Left ventricle myocardium inferior (tissue), 1 donor: ENCODE results near the gene LDOC1. TPM values are rescaled to one million over a fixed set of nuclear protein-coding genes. Genes with fewer than 3 reads are reported as not detected.
"Not testable (repeated sequence)": the region's sequence is repeated elsewhere in the genome, so short reads cannot be mapped to it uniquely, and the experiment has no call there.

Experiments used
- DNase-seq: peaks from one replicate; pipeline ENCODE4 v3.0.0-alpha.2; 2020
- H3K27ac ChIP-seq: fragments of 200-600 bp; replicated peaks from 2 replicates; pipeline ENCODE4 v1.8.0; 2021
- H3K27me3 ChIP-seq: fragments of 200-600 bp; 2 replicates; pipeline ENCODE4 v1.8.0; 2021; ENCODE audit warnings: low read depth
- H3K36me3 ChIP-seq: fragments of 200-600 bp; 2 replicates; pipeline ENCODE4 v1.8.0; 2021
- H3K4me1 ChIP-seq: fragments of 200-600 bp; 2 replicates; pipeline ENCODE4 v1.8.0; 2021
- H3K4me3 ChIP-seq: fragments of 200-600 bp; 2 replicates; pipeline ENCODE4 v1.8.0; 2021; ENCODE audit warnings: mild to moderate bottlenecking, moderate library complexity
- H3K9me3 ChIP-seq: fragments of 200-600 bp; replicated peaks from 2 replicates; pipeline ENCODE4 v1.8.0; 2021
- intact Hi-C: fragments of 100-400 bp; cut with micrococcal nuclease; formaldehyde crosslinking; loops from one replicate; pipeline ENCODE4 v1.11.0; 2022
- long read RNA-seq: library from polyadenylated mRNA; unstranded; transcript quantifications from one replicate; pipeline ENCODE4 v2.0.0, GENCODE V29; 2021
- total RNA-seq: library from RNA; stranded (reverse); fragmentation: NEBNext Ultra II Directional; extraction: Animal tissue kit (Norgen Biotek cat#: 25700); gene quantifications from one replicate; pipeline ENCODE4 v1.2.1, GENCODE V29; 2021
- TF ChIP-seq, protein P1 (sequence below): fragments of 200-600 bp; IDR thresholded peaks from 2 replicates; pipeline ENCODE4 v1.8.0; 2021; ENCODE audit warnings: antibody characterized with exemption, mild to moderate bottlenecking, borderline replicate concordance
- donor health status: DM: no; HTN: yes; CAD: no; lungs with severe emphysema.

Gene LDOC1
- 2.9 TPM for total RNA-seq
- long read RNA-seq, transcript LDOC1-201 (1 exons, 1,381 nt) = major isoform, 6 of 6 reads
- long read RNA-seq, partial matches to known transcripts = 0 of 6 reads
- long read RNA-seq, other reads (novel, unspliced or antisense) = 0 of 6 reads

DNA sequence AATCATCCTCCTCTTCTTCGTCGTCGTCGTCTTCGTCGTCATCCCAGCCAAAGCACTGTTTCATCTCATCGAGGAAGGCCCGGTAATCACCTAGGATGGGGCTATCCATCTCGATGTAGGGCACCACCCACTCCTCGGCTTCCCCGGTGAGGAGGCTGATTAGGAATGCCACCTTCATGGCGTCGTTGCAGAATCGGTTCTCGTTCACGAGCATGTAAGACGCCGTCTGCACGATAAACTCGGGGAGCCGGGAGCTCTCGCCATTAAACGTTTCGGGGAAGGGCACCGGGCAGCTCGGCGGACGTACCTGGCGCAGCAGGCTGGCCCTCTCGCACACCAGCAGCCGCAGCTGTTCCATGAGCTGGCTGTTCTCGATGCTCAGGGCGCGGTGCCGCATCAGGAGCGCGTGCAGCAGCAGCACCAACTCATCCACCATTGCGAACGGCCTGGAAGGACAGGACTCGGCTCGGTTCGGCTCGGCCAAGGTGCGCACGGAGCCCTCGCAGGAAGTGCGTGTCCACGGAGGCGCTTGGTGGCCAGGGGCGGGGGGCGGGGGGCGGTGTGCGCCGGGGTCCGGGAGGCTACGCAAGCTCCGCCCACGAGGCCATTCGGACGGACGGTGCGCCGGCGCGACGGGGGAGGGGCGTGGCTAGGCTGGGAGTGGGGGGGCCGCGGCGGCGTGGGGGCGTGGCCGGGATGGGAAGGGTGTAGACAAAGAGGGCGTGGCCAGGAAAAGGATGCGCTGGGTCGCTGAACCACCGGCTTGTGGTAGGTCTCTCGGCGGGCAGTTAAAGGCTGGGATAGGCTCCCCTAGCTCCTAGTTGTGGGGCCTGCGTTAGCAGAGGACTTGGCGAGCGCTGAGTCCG, at the start of gene LDOC1:
TSS of gene LDOC1 (minus strand) at position 544 of the 866 bp plus-strand sequence. CDS start at position 436, 108 bp downstream.
- H3K27me3 ChIP-seq = peaks cover 4% of the 10 kb centered on the region
- peak; percentile 69 for DNase-seq
- no peaks in the 10 kb centered on the region for H3K36me3 ChIP-seq
- peak within 1 kb of the TSS; percentile 69 for H3K4me3 ChIP-seq
- intact Hi-C loops = no loop called here
- TF ChIP-seq, protein P1, sequence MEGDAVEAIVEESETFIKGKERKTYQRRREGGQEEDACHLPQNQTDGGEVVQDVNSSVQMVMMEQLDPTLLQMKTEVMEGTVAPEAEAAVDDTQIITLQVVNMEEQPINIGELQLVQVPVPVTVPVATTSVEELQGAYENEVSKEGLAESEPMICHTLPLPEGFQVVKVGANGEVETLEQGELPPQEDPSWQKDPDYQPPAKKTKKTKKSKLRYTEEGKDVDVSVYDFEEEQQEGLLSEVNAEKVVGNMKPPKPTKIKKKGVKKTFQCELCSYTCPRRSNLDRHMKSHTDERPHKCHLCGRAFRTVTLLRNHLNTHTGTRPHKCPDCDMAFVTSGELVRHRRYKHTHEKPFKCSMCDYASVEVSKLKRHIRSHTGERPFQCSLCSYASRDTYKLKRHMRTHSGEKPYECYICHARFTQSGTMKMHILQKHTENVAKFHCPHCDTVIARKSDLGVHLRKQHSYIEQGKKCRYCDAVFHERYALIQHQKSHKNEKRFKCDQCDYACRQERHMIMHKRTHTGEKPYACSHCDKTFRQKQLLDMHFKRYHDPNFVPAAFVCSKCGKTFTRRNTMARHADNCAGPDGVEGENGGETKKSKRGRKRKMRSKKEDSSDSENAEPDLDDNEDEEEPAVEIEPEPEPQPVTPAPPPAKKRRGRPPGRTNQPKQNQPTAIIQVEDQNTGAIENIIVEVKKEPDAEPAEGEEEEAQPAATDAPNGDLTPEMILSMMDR = no peak
- H3K9me3 ChIP-seq = no peaks in the 10 kb centered on the region
- H3K4me1 ChIP-seq = no peaks in the 10 kb centered on the region
- no peak within 1 kb of the TSS for H3K27ac ChIP-seq

- H3K9me3 ChIP-seq = no peaks in the 10 kb centered on the region
- H3K27me3 ChIP-seq = no peaks in the 10 kb centered on the region
- no peak overlapping the region for H3K4me3 ChIP-seq
- H3K27ac ChIP-seq = no peak overlapping the region
- no peaks in the 10 kb centered on the region for H3K4me1 ChIP-seq
- intact Hi-C loops = no loop called here
- no peak for DNase-seq
- no peaks in the 10 kb centered on the region for H3K36me3 ChIP-seq
- TF ChIP-seq, protein P1 = no peak
Observed at GRCh38 chrX:141221611-141222010, 44.7 kb upstream of the LDOC1 start.

DNA sequence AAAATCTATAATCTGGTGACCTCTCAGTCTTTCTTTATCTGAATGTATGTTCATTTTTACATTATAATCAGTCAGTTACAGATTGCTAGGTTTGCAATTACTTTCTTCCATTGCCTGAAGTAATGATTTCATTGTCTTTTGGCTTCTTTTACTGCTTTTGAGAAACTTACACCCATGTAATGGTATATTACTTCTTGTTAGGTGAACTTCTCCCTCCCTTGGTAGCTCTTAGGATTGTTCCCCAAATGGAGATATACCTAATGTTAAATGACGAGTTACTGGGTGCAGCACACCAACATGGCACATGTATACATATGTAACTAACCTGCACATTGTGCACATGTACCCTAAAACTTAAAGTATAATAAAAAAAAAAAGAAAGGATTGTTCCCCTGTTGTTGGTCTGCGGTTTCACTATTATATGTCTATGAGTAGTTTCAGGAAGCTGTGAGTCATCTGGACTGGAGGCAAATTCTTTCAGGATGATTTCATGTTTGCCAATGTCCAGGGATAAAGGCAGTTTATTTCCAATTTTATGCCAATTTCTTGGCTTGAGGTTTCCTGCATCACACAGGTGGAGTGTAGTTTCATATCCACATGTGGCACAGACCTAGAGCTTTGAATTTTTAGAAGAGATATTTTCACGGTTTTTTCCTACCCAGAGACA, 43.5 kb upstream of the LDOC1 start:
- no peak overlapping the region for H3K27ac ChIP-seq
- DNase-seq = no peak
- no peaks in the 10 kb centered on the region for H3K27me3 ChIP-seq
- TF ChIP-seq, protein P1 = no peak
- no peaks in the 10 kb centered on the region for H3K4me1 ChIP-seq
- intact Hi-C loops = no loop called here
- no peak overlapping the region for H3K4me3 ChIP-seq
- H3K36me3 ChIP-seq = no peaks in the 10 kb centered on the region
- no peaks in the 10 kb centered on the region for H3K9me3 ChIP-seq

DNA sequence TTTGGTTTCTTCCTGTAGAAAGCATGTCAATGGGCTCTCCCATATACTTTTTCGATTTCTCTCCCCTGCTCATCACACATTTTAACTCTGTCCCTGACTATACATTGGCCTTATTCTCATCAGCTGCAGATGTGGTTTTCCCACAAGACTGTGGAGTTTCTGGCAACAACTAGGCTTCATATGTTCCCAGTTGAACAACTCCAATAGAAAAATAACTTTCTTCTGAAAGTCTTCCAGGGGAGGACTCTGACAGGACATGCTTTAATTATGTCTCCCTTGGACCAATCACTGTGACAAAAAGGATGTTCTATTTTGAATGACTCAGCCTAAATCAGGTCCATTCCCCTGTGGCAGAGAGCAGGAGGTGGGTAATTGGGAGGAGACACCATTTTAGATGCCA, 37.3 kb upstream of the LDOC1 start:
- Histone ChIP-seq H3K4me1 (no peaks in the 10 kb centered on the region), H3K27ac (no peak overlapping the region), H3K9me3 (no peaks in the 10 kb centered on the region), H3K27me3 (no peaks in the 10 kb centered on the region), H3K36me3 (no peaks in the 10 kb centered on the region), H3K4me3 (no peak overlapping the region)
- DNase-seq = no peak
- TF ChIP-seq, protein P1 = no peak
- intact Hi-C loops = no loop called here

DNA sequence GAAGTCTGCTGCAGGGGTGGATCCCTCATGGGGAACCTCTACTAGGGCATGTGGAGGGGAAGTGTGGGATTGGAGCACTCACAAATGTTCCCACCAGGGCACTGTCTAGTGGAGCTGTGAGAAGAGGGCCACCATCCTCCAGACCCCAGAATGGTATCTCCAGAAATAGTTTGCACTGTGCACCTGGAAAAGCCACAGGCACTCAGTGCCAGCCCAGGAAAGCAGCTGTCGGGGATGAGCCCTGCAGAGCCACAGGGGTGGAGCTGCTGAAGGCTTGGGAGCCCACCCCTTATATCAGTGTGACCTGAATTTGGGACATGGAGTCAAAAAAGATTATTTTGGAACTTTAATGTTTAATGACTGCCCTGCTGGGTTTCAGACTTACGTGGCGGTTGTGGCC, 25.0 kb upstream of the LDOC1 start:
- TF ChIP-seq, protein P1 = no peak
- Histone ChIP-seq H3K9me3 (no peaks in the 10 kb centered on the region), H3K4me3 (no peak overlapping the region), H3K4me1 (no peaks in the 10 kb centered on the region), H3K36me3 (no peaks in the 10 kb centered on the region), H3K27ac (no peak overlapping the region), H3K27me3 (no peaks in the 10 kb centered on the region)
- DNase-seq = no peak
- intact Hi-C loops = no loop called here

GRCh38 chrX:141188573-141188972, 11.6 kb upstream of the LDOC1 start:
- H3K27ac ChIP-seq, H3K36me3 ChIP-seq, intact Hi-C loops, H3K4me3 ChIP-seq, H3K9me3 ChIP-seq, DNase-seq, H3K4me1 ChIP-seq, H3K27me3 ChIP-seq: not testable (repeated sequence)
